ENCODE data around the gene GPR108. TPM values are rescaled to one million over a fixed set of nuclear protein-coding genes. Genes with fewer than 3 reads are reported as not detected.

Gene GPR108
- total RNA-seq, 1 donor from 2014 or later, result 72.8 TPM

- Mint-ChIP-seq H3K27me3 (peaks cover 54% of the 10 kb centered on the region), H3K4me3 (ENCODE audit: low read depth) (no peak overlapping the region), H3K9me3 (ENCODE audit: low read depth) (no peaks in the 10 kb centered on the region), H3K36me3 (ENCODE audit: insufficient read depth) (no peaks in the 10 kb centered on the region), H3K4me1 (ENCODE audit: low read depth) (no peaks in the 10 kb centered on the region), H3K27ac (no peak overlapping the region)
- TF ChIP-seq CTCF (IDR thresholded peaks at IDR 0.05; ENCODE audit: unreplicated experiment), result no peak
- no peak for DNase-seq (ENCODE audit: low spot score, unreplicated experiment)
Observed at GRCh38 chr19:6712692-6713670, 24.4 kb downstream of the GPR108 start.

GRCh38 chr19:6712231-6712630, 25.1 kb downstream of the GPR108 start:
- Mint-ChIP-seq H3K4me1 (ENCODE audit: low read depth) (no peaks in the 10 kb centered on the region), H3K27me3 (peaks cover 54% of the 10 kb centered on the region), H3K4me3 (ENCODE audit: low read depth) (no peak overlapping the region), H3K27ac (no peak overlapping the region), H3K36me3 (ENCODE audit: insufficient read depth) (no peaks in the 10 kb centered on the region), H3K9me3 (ENCODE audit: low read depth) (no peaks in the 10 kb centered on the region)
- no peak for TF ChIP-seq CTCF (IDR thresholded peaks at IDR 0.05; ENCODE audit: unreplicated experiment)
- DNase-seq (ENCODE audit: low spot score, unreplicated experiment), result no peak

DNA sequence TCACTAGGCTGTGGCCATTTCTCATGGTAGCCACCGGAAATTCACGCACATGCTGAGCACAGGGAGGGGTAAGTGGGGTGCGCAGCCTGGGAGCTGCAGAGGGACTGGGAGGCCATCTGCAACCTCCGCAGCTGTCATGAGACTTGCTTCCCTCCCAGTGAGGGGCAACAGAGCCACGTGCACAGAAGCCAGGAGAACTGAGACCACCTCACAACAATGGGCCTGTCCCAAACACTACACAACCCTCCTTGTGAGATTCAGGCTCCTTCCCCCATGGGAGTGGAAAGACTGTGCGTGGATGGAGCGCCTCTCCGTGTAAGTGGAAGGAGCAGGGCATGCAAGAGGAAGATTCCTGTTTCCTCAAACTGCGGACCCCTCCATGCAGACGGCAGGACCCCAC, 25.8 kb downstream of the GPR108 start:
- TF ChIP-seq CTCF (IDR thresholded peaks at IDR 0.05; ENCODE audit: unreplicated experiment), result no peak
- no peaks in the 10 kb centered on the region for H3K9me3 Mint-ChIP-seq (ENCODE audit: low read depth)
- peaks cover 51% of the 10 kb centered on the region for H3K27me3 Mint-ChIP-seq
- H3K36me3 Mint-ChIP-seq (ENCODE audit: insufficient read depth), result no peaks in the 10 kb centered on the region
- no peak overlapping the region for H3K27ac Mint-ChIP-seq
- DNase-seq (ENCODE audit: low spot score, unreplicated experiment), result no peak
- H3K4me3 Mint-ChIP-seq (ENCODE audit: low read depth), result no peak overlapping the region
- no peaks in the 10 kb centered on the region for H3K4me1 Mint-ChIP-seq (ENCODE audit: low read depth)

GRCh38 chr19:6711078-6711361, 26.4 kb downstream of the GPR108 start:
- no peak for DNase-seq (ENCODE audit: low spot score, unreplicated experiment)
- no peaks in the 10 kb centered on the region for H3K9me3 Mint-ChIP-seq (ENCODE audit: low read depth)
- H3K27ac Mint-ChIP-seq, result no peak overlapping the region
- H3K4me3 Mint-ChIP-seq (ENCODE audit: low read depth), result no peak overlapping the region
- H3K27me3 Mint-ChIP-seq, result peaks cover 48% of the 10 kb centered on the region
- no peaks in the 10 kb centered on the region for H3K36me3 Mint-ChIP-seq (ENCODE audit: insufficient read depth)
- no peak for TF ChIP-seq CTCF (IDR thresholded peaks at IDR 0.05; ENCODE audit: unreplicated experiment)
- H3K4me1 Mint-ChIP-seq (ENCODE audit: low read depth), result no peaks in the 10 kb centered on the region

- peak overlapping the region; percentile 30 for H3K4me3 Mint-ChIP-seq (ENCODE audit: low read depth)
- peak; percentile 47 for TF ChIP-seq CTCF (IDR thresholded peaks at IDR 0.05; ENCODE audit: unreplicated experiment)
- no peak overlapping the region for H3K27ac Mint-ChIP-seq
- H3K4me1 Mint-ChIP-seq (ENCODE audit: low read depth), result no peaks in the 10 kb centered on the region
- H3K27me3 Mint-ChIP-seq, result peaks cover 48% of the 10 kb centered on the region
- no peaks in the 10 kb centered on the region for H3K9me3 Mint-ChIP-seq (ENCODE audit: low read depth)
- DNase-seq (ENCODE audit: low spot score, unreplicated experiment), result no peak
- no peaks in the 10 kb centered on the region for H3K36me3 Mint-ChIP-seq (ENCODE audit: insufficient read depth)
Observed at GRCh38 chr19:6710273-6711077, 26.9 kb downstream of the GPR108 start.

Measured in progenitor cell of endocrine pancreas (in vitro differentiated cells).